ENCODE measurements around the gene PPM1N. TPM values are rescaled to one million over a fixed set of nuclear protein-coding genes. Genes with fewer than 3 reads are reported as not detected.
A peak's percentile ranks its signal among the peaks of the same experiment; 100 is the strongest.

Gene PPM1N
- polyA plus RNA-seq, 1 donor (not counting 4 experiments of a cell fraction or from before 2014, with no cell fraction given), result 1.9 TPM

GRCh38 chr19:45528744-45529419 lies 30.6 kb downstream of the PPM1N start:
- Histone ChIP-seq H3K4me2 (ENCODE audit: control insufficient read depth, extremely low read depth, insufficient read depth, low read depth, low read length) (peak overlapping the region; percentile 87), H2AFZ (ENCODE audit: control insufficient read depth, low read length) (no peak overlapping the region), H3K27ac (ENCODE audit: control insufficient read depth, insufficient read depth, low read length) (peak overlapping the region; percentile 29), H3K4me1 (ENCODE audit: control insufficient read depth, extremely low read depth, insufficient read depth, low read length) (peaks cover 24% of the 10 kb centered on the region), H3K79me2 (ENCODE audit: control insufficient read depth, insufficient read depth, low read length) (no peaks in the 10 kb centered on the region), H3K9ac (ENCODE audit: control insufficient read depth, extremely low read depth, insufficient read depth, low read length) (peak overlapping the region; percentile 48), H3K27me3 (ENCODE audit: control insufficient read depth, extremely low read depth, insufficient read depth, low read length) (no peaks in the 10 kb centered on the region), H3K36me3 (ENCODE audit: control insufficient read depth in 2 of 2, extremely low read depth in 1 of 2, insufficient read depth in 2 of 2, low read length in 2 of 2) (peaks cover 23 to 26% of the 10 kb centered on the region in 2 experiments), H3K9me1 (ENCODE audit: control insufficient read depth, extremely low read depth, insufficient read depth, low read length) (no peaks in the 10 kb centered on the region), H3K9me3 (ENCODE audit: control insufficient read depth, low read depth, low read length) (peaks cover 1% of the 10 kb centered on the region), H3K4me3 (ENCODE audit: control insufficient read depth in 2 of 3, extremely low read depth in 1 of 3, insufficient read depth in 2 of 3, low read depth in 1 of 3, low read length in 3 of 3) (peak overlapping the region; percentile 11 to 71 (median 40)), H4K20me1 (ENCODE audit: control insufficient read depth, extremely low read depth, insufficient read depth, low read length) (no peaks in the 10 kb centered on the region)
- no peak for DNase-seq (ENCODE audit: low read depth, low spot score)
- dilution Hi-C loops (cut with MboI; ENCODE audit: extremely low pct_ligation_motif_present, low sequenced_read_pairs), result no loop called here
- peak; percentile 57 for FAIRE-seq
- TF ChIP-seq CTCF (optimal IDR thresholded peaks at IDR 0.05 in 1 of 3, IDR thresholded peaks at IDR 0.05 in 1 of 3, conservative IDR thresholded peaks at IDR 0.05 in 1 of 3; ENCODE audit: extremely low read depth in 1 of 3, insufficient read depth in 2 of 3, low read length in 3 of 3) (peak; percentile 2 to 73 (median 6)), EZH2 (IDR thresholded peaks at IDR 0.05; ENCODE audit: low read length) (no peak)

GRCh38 chr19:45529420-45529785 lies 31.2 kb downstream of the PPM1N start:
- H3K27ac ChIP-seq (ENCODE audit: control insufficient read depth, insufficient read depth, low read length), result no peak overlapping the region
- peak overlapping the region in 1 of 3 experiments; percentile 67 for H3K4me3 ChIP-seq (ENCODE audit: control insufficient read depth in 2 of 3, extremely low read depth in 1 of 3, insufficient read depth in 2 of 3, low read depth in 1 of 3, low read length in 3 of 3)
- dilution Hi-C loops (cut with MboI; ENCODE audit: extremely low pct_ligation_motif_present, low sequenced_read_pairs), result no loop called here
- FAIRE-seq (no peak), DNase-seq (ENCODE audit: low read depth, low spot score) (no peak)
- H3K4me1 ChIP-seq (ENCODE audit: control insufficient read depth, extremely low read depth, insufficient read depth, low read length), result peaks cover 24% of the 10 kb centered on the region
- H3K9ac ChIP-seq (ENCODE audit: control insufficient read depth, extremely low read depth, insufficient read depth, low read length), result no peak overlapping the region
- peak overlapping the region; percentile 87 for H3K4me2 ChIP-seq (ENCODE audit: control insufficient read depth, extremely low read depth, insufficient read depth, low read depth, low read length)
- no peak for TF ChIP-seq CTCF (optimal IDR thresholded peaks at IDR 0.05 in 1 of 3, IDR thresholded peaks at IDR 0.05 in 1 of 3, conservative IDR thresholded peaks at IDR 0.05 in 1 of 3; ENCODE audit: extremely low read depth in 1 of 3, insufficient read depth in 2 of 3, low read length in 3 of 3)
- TF ChIP-seq EZH2 (IDR thresholded peaks at IDR 0.05; ENCODE audit: low read length), result no peak
- H3K79me2 ChIP-seq (ENCODE audit: control insufficient read depth, insufficient read depth, low read length), result no peaks in the 10 kb centered on the region
- peaks cover 18 to 21% of the 10 kb centered on the region in 2 experiments for H3K36me3 ChIP-seq (ENCODE audit: control insufficient read depth in 2 of 2, extremely low read depth in 1 of 2, insufficient read depth in 2 of 2, low read length in 2 of 2)
- no peaks in the 10 kb centered on the region for H3K27me3 ChIP-seq (ENCODE audit: control insufficient read depth, extremely low read depth, insufficient read depth, low read length)
- H3K9me1 ChIP-seq (ENCODE audit: control insufficient read depth, extremely low read depth, insufficient read depth, low read length), result no peaks in the 10 kb centered on the region
- H2AFZ ChIP-seq (ENCODE audit: control insufficient read depth, low read length), result no peak overlapping the region
- peaks cover 1% of the 10 kb centered on the region for H3K9me3 ChIP-seq (ENCODE audit: control insufficient read depth, low read depth, low read length)
- H4K20me1 ChIP-seq (ENCODE audit: control insufficient read depth, extremely low read depth, insufficient read depth, low read length), result no peaks in the 10 kb centered on the region

All from keratinocyte (primary cell).